GM23338 (cell line): ENCODE results near the gene MAN1A2. TPM values are rescaled to one million over a fixed set of nuclear protein-coding genes. Genes with fewer than 3 reads are reported as not detected.
A peak's percentile ranks its signal among the peaks of the same experiment; 100 is the strongest.

Source experiments
- ATAC-seq: fragments of 200-7000 bp; cut with Tn5 transposase; 3 replicates; pipeline ENCODE4 v1.9.1; 2020
- DNase-seq: peaks from one replicate; pipeline ENCODE4 v3.0.0-alpha.2; 2015; ENCODE audit warnings: low spot score
- H2AFZ ChIP-seq: fragments of 200-600 bp; sonication (generic); 2 replicates; pipeline ENCODE4 v1.8.0; 2016; ENCODE audit warnings: antibody characterized with exemption, mild to moderate bottlenecking, moderate library complexity
- H3F3A ChIP-seq: fragments of 200-600 bp; sonication (generic); replicated peaks from 2 replicates; pipeline ENCODE4 v1.8.0; 2017; ENCODE audit warnings: antibody characterized with exemption, mixed run types, low read depth
- H3K27ac ChIP-seq: fragments of 200-600 bp; sonication (generic); 2 replicates; pipeline ENCODE4 v1.6.1; 2016; ENCODE audit warnings: low read depth
- H3K27me3 ChIP-seq: fragments of 200-600 bp; sonication (generic); 2 replicates; pipeline ENCODE4 v1.8.0; 2016; ENCODE audit warnings: mild to moderate bottlenecking, mixed run types, moderate library complexity; ENCODE audit not compliant: insufficient read depth
- H3K36me3 ChIP-seq: fragments of 200-600 bp; sonication (generic); 2 replicates; pipeline ENCODE4 v1.8.0; 2016; ENCODE audit warnings: mild to moderate bottlenecking; ENCODE audit not compliant: insufficient read depth
- H3K4me1 ChIP-seq: fragments of 200-600 bp; sonication (generic); 2 replicates; pipeline ENCODE4 v1.8.0; 2016; ENCODE audit warnings: mild to moderate bottlenecking, moderate library complexity; ENCODE audit not compliant: insufficient read depth
- H3K4me2 ChIP-seq: fragments of 200-600 bp; sonication (generic); 2 replicates; pipeline ENCODE4 v1.7.1; 2017; ENCODE audit warnings: mixed run types
- H3K4me3 ChIP-seq: fragments of 200-600 bp; sonication (generic); 2 replicates; pipeline ENCODE4 v1.6.1; 2016; ENCODE audit warnings: mixed run types
- H3K79me2 ChIP-seq: fragments of 200-600 bp; sonication (generic); replicated peaks from 2 replicates; pipeline ENCODE4 v1.8.0; 2017; ENCODE audit warnings: mild to moderate bottlenecking; ENCODE audit not compliant: insufficient read depth
- H3K9me2 ChIP-seq: fragments of 200-600 bp; sonication (generic); 2 replicates; pipeline ENCODE4 v1.8.0; 2017; ENCODE audit not compliant: insufficient read depth
- H4K20me1 ChIP-seq: fragments of 200-600 bp; sonication (generic); replicated peaks from 2 replicates; pipeline ENCODE4 v1.8.0; 2017; ENCODE audit warnings: mild to moderate bottlenecking; ENCODE audit not compliant: insufficient read depth
- H3K27ac Mint-ChIP-seq: 2 replicates; pipeline ENCODE4 v1.8.0; 2020; ENCODE audit warnings: inconsistent platforms, mild to moderate bottlenecking, moderate library complexity, mixed read lengths
- H3K27me3 Mint-ChIP-seq: 3 replicates; pipeline ENCODE4 v1.8.0; 2022; ENCODE audit warnings: low read depth, mild to moderate bottlenecking, moderate library complexity, mixed read lengths, inconsistent platforms; ENCODE audit not compliant: insufficient read depth, poor library complexity
- H3K36me3 Mint-ChIP-seq: 3 replicates; pipeline ENCODE4 v1.8.0; 2021; ENCODE audit warnings: low read depth, mild to moderate bottlenecking, inconsistent platforms, moderate library complexity, mixed read lengths
- H3K4me1 Mint-ChIP-seq: 3 replicates; pipeline ENCODE4 v1.8.0; 2020; ENCODE audit warnings: mild to moderate bottlenecking, inconsistent platforms, mixed read lengths
- H3K4me3 Mint-ChIP-seq: 3 replicates; pipeline ENCODE4 v1.8.0; 2021; ENCODE audit warnings: moderate library complexity, mild to moderate bottlenecking, inconsistent platforms, mixed read lengths
- H3K9me3 Mint-ChIP-seq: 3 replicates; pipeline ENCODE4 v1.8.0; 2020; ENCODE audit warnings: moderate library complexity, mild to moderate bottlenecking, inconsistent platforms, mixed read lengths
- CREB1 ChIP-seq: fragments of 250-450 bp; sonication (Bioruptor Pico); IDR thresholded peaks from 2 replicates; pipeline ENCODE4 v1.5.0; 2020; ENCODE audit warnings: low read depth, mild to moderate bottlenecking, moderate library complexity
- ETS1 ChIP-seq: IDR thresholded peaks from 2 replicates; pipeline ENCODE4 v1.6.1; 2016; ENCODE audit warnings: antibody characterized with exemption
- EZH2 ChIP-seq: fragments of 200-600 bp; sonication (generic); IDR thresholded peaks from one replicate; pipeline ENCODE4 v1.8.0; 2017; ENCODE audit warnings: antibody characterized with exemption, mild to moderate bottlenecking, low read depth; ENCODE audit not compliant: unreplicated experiment
- EZH2phosphoT487 ChIP-seq: fragments of 200-600 bp; sonication (generic); IDR thresholded peaks from one replicate; pipeline ENCODE4 v1.8.1; 2018; ENCODE audit warnings: antibody characterized with exemption; ENCODE audit not compliant: unreplicated experiment
- JUNB ChIP-seq: IDR thresholded peaks from one replicate; pipeline ENCODE4 v1.6.1; 2016; ENCODE audit warnings: antibody characterized with exemption; ENCODE audit not compliant: unreplicated experiment
- NANOG ChIP-seq: IDR thresholded peaks from 2 replicates; pipeline ENCODE4 v1.6.1; 2016; ENCODE audit warnings: antibody characterized with exemption, borderline replicate concordance
- POLR2AphosphoS5 ChIP-seq: IDR thresholded peaks from 2 replicates; pipeline ENCODE4 v1.6.1; 2016; ENCODE audit warnings: antibody characterized with exemption, low read depth
- STAT1 ChIP-seq: IDR thresholded peaks from one replicate; pipeline ENCODE4 v1.6.1; 2016; ENCODE audit warnings: antibody characterized with exemption; ENCODE audit not compliant: unreplicated experiment
- ZNF331 ChIP-seq: fragments of 250-450 bp; sonication (Bioruptor Pico); IDR thresholded peaks from 2 replicates; pipeline ENCODE4 v1.5.0; 2020; ENCODE audit warnings: low read depth, mild to moderate bottlenecking, moderate library complexity
- polyA plus RNA-seq: library from polyadenylated mRNA; unstranded; fragments of >200 nt; fragmentation: Nextera tagmentation; extraction: Ambion mirVana; gene quantifications from 2 replicates; pipeline ENCODE4 v1.2.1, GENCODE V29; 2016
- total RNA-seq: library from RNA; depleted of rRNA; stranded (reverse); fragments of >200 nt; shearing (Covaris generic); gene quantifications from 2 replicates; pipeline ENCODE4 v1.2.3, GENCODE V29; 2014
- TF ChIP-seq, protein P1 (sequence below), 2 experiments: fragments of 200-600 bp in 1 of 2; sonication (generic) in 1 of 2; conservative IDR thresholded peaks; 2 replicates each; pipeline versions ENCODE4 v1.5.1 to v1.6.1; 2016 to 2017; ENCODE audit warnings: antibody characterized with exemption in 2 of 2, low read depth in 2 of 2, mild to moderate bottlenecking in 2 of 2, moderate library complexity in 1 of 2
- TF ChIP-seq, protein P2 (sequence below): fragments of 250-450 bp; sonication (Bioruptor Pico); IDR thresholded peaks from 2 replicates; pipeline ENCODE4 v1.5.0; 2020; ENCODE audit warnings: mild to moderate bottlenecking, moderate library complexity
- TF ChIP-seq, protein P3 (sequence below): IDR thresholded peaks from one replicate; pipeline ENCODE4 v1.6.1; 2018; ENCODE audit warnings: antibody characterized with exemption; ENCODE audit not compliant: unreplicated experiment

Gene MAN1A2
- total and polyA plus RNA-seq, 2 experiments from 2014 or later: 18.6 to 22.2 TPM

DNA sequence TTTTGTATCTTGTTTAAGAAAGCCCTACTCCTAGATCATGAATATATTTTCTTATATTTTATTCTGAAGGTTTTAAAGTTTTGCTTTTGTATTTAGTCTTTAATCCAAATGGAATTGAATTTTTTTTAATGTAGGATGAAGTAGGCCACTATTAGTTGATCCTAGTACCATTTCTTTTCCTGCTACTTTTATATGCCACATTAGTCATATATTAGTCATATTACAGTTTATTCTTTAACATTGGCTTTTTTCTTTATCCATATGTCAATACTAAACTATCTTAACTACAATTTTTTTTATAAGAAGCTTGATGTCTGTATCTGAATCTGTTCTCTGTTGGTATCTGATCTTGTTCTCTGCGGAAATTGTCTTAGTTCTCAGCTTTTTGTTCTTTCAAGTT is 48.8 kb downstream of the MAN1A2 start:
- peaks cover 14% of the 10 kb centered on the region for H3K4me1 ChIP-seq
- H3K27me3 ChIP-seq: no peaks in the 10 kb centered on the region
- no peak overlapping the region for H3K27ac ChIP-seq
- H3K4me2 ChIP-seq: peak overlapping the region; percentile 56
- H3K79me2 ChIP-seq: no peaks in the 10 kb centered on the region
- H3K9me3 Mint-ChIP-seq: no peaks in the 10 kb centered on the region
- no peak overlapping the region for H2AFZ ChIP-seq
- DNase-seq (no peak), ATAC-seq (no peak)
- H3K4me1 Mint-ChIP-seq: peaks cover 9% of the 10 kb centered on the region
- no peaks in the 10 kb centered on the region for H3K27me3 Mint-ChIP-seq
- peak overlapping the region; percentile 72; the same call in 1 of the 2 replicates for H3K27ac Mint-ChIP-seq
- H4K20me1 ChIP-seq: no peaks in the 10 kb centered on the region
- no peak overlapping the region for H3K4me3 Mint-ChIP-seq
- H3K9me2 ChIP-seq: no peaks in the 10 kb centered on the region
- TF ChIP-seq, protein P1, sequence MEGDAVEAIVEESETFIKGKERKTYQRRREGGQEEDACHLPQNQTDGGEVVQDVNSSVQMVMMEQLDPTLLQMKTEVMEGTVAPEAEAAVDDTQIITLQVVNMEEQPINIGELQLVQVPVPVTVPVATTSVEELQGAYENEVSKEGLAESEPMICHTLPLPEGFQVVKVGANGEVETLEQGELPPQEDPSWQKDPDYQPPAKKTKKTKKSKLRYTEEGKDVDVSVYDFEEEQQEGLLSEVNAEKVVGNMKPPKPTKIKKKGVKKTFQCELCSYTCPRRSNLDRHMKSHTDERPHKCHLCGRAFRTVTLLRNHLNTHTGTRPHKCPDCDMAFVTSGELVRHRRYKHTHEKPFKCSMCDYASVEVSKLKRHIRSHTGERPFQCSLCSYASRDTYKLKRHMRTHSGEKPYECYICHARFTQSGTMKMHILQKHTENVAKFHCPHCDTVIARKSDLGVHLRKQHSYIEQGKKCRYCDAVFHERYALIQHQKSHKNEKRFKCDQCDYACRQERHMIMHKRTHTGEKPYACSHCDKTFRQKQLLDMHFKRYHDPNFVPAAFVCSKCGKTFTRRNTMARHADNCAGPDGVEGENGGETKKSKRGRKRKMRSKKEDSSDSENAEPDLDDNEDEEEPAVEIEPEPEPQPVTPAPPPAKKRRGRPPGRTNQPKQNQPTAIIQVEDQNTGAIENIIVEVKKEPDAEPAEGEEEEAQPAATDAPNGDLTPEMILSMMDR (conservative IDR thresholded peaks at IDR 0.05; ENCODE audit: low read depth in 2 of 2): no peak
- TF ChIP-seq, protein P2, sequence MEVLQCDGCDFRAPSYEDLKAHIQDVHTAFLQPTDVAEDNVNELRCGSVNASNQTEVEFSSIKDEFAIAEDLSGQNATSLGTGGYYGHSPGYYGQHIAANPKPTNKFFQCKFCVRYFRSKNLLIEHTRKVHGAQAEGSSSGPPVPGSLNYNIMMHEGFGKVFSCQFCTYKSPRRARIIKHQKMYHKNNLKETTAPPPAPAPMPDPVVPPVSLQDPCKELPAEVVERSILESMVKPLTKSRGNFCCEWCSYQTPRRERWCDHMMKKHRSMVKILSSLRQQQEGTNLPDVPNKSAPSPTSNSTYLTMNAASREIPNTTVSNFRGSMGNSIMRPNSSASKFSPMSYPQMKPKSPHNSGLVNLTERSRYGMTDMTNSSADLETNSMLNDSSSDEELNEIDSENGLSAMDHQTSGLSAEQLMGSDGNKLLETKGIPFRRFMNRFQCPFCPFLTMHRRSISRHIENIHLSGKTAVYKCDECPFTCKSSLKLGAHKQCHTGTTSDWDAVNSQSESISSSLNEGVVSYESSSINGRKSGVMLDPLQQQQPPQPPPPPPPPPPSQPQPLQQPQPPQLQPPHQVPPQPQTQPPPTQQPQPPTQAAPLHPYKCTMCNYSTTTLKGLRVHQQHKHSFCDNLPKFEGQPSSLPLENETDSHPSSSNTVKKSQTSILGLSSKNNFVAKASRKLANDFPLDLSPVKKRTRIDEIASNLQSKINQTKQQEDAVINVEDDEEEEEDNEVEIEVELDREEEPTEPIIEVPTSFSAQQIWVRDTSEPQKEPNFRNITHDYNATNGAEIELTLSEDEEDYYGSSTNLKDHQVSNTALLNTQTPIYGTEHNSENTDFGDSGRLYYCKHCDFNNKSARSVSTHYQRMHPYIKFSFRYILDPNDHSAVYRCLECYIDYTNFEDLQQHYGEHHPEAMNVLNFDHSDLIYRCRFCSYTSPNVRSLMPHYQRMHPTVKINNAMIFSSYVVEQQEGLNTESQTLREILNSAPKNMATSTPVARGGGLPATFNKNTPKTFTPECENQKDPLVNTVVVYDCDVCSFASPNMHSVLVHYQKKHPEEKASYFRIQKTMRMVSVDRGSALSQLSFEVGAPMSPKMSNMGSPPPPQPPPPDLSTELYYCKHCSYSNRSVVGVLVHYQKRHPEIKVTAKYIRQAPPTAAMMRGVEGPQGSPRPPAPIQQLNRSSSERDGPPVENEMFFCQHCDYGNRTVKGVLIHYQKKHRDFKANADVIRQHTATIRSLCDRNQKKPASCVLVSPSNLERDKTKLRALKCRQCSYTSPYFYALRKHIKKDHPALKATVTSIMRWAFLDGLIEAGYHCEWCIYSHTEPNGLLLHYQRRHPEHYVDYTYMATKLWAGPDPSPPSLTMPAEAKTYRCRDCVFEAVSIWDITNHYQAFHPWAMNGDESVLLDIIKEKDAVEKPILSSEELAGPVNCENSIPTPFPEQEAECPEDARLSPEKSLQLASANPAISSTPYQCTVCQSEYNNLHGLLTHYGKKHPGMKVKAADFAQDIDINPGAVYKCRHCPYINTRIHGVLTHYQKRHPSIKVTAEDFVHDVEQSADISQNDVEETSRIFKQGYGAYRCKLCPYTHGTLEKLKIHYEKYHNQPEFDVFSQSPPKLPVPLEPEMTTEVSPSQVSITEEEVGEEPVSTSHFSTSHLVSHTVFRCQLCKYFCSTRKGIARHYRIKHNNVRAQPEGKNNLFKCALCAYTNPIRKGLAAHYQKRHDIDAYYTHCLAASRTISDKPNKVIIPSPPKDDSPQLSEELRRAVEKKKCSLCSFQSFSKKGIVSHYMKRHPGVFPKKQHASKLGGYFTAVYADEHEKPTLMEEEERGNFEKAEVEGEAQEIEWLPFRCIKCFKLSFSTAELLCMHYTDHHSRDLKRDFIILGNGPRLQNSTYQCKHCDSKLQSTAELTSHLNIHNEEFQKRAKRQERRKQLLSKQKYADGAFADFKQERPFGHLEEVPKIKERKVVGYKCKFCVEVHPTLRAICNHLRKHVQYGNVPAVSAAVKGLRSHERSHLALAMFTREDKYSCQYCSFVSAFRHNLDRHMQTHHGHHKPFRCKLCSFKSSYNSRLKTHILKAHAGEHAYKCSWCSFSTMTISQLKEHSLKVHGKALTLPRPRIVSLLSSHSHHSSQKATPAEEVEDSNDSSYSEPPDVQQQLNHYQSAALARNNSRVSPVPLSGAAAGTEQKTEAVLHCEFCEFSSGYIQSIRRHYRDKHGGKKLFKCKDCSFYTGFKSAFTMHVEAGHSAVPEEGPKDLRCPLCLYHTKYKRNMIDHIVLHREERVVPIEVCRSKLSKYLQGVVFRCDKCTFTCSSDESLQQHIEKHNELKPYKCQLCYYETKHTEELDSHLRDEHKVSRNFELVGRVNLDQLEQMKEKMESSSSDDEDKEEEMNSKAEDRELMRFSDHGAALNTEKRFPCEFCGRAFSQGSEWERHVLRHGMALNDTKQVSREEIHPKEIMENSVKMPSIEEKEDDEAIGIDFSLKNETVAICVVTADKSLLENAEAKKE (CRISPR knock-in tag): no peak
- no peak for TF ChIP-seq POLR2AphosphoS5
- TF ChIP-seq ZNF331: no peak
- TF ChIP-seq, protein P3, sequence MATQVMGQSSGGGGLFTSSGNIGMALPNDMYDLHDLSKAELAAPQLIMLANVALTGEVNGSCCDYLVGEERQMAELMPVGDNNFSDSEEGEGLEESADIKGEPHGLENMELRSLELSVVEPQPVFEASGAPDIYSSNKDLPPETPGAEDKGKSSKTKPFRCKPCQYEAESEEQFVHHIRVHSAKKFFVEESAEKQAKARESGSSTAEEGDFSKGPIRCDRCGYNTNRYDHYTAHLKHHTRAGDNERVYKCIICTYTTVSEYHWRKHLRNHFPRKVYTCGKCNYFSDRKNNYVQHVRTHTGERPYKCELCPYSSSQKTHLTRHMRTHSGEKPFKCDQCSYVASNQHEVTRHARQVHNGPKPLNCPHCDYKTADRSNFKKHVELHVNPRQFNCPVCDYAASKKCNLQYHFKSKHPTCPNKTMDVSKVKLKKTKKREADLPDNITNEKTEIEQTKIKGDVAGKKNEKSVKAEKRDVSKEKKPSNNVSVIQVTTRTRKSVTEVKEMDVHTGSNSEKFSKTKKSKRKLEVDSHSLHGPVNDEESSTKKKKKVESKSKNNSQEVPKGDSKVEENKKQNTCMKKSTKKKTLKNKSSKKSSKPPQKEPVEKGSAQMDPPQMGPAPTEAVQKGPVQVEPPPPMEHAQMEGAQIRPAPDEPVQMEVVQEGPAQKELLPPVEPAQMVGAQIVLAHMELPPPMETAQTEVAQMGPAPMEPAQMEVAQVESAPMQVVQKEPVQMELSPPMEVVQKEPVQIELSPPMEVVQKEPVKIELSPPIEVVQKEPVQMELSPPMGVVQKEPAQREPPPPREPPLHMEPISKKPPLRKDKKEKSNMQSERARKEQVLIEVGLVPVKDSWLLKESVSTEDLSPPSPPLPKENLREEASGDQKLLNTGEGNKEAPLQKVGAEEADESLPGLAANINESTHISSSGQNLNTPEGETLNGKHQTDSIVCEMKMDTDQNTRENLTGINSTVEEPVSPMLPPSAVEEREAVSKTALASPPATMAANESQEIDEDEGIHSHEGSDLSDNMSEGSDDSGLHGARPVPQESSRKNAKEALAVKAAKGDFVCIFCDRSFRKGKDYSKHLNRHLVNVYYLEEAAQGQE: no peak
- TF ChIP-seq EZH2phosphoT487: no peak
- TF ChIP-seq JUNB: no peak
- TF ChIP-seq STAT1: no peak
- no peak for TF ChIP-seq CREB1 (CRISPR knock-in tag)
- no peak for TF ChIP-seq ETS1
- TF ChIP-seq EZH2: no peak
- no peak for TF ChIP-seq NANOG
- no peaks in the 10 kb centered on the region for H3F3A ChIP-seq
- H3K36me3 Mint-ChIP-seq: no peaks in the 10 kb centered on the region
- H3K4me3 ChIP-seq: 0 out of 2 replicates have a peak overlapping the region, but pooled peaks have one; percentile 12
- H3K36me3 ChIP-seq: no peaks in the 10 kb centered on the region
